ENCODE results near the gene PAXX.

The PAXX gene

DNA sequence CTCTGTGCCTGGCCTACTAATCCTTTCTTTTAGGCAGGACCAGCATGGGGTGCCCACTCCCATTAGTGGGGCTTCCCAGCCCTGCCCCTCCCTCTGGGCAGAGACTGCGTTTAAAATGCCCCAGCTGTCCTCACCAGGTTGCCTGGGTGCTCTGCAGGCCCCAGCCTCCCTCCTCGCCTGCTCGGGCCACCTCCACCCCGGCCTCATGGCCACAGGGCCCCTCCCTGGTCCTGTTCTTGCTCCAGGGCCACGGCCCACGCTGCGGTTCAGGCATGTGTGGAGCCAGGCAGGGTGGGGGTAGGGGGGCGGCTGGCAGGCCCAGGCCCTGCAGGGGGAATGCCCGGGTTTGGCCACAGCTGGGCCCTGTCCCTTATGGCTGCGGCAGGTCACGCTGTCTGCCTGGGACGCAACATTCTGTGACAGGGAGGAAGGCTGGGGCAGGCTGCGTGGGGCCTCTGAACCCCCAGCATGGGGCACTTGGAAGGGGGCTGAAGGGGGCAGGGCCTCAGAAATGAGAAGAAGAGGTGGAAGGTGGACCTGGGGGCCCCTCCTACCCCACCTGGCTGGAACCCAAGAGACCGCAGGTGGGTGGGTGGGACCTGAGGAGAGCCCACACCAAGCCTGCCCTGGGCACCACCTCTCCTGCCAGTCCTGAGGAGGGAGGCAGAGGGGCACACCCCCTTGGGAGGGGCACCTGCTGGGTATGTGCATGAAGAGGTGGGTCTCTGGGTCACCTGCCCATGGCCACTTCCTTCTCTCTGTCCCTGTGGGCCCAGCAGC lies 40.5 kb upstream of the PAXX start, which contains the start of gene LCN12:
Gene LCN12 (plus strand): TSS at position 733 of the 780 bp plus-strand sequence. CDS start 55 bp downstream, outside the sequence.
- TF ChIP-seq CTCF (IDR thresholded peaks at IDR 0.05; ENCODE audit: extremely low read depth, missing control alignments): no peak
- no peak for DNase-seq (ENCODE audit: low spot score)

- no peak for DNase-seq (ENCODE audit: low spot score)
- no peak for TF ChIP-seq CTCF (IDR thresholded peaks at IDR 0.05; ENCODE audit: extremely low read depth, missing control alignments)
Measured at GRCh38 chr9:136952321-136952850, 39.8 kb upstream of the PAXX start.

GRCh38 chr9:136952876-136953770 lies 39.1 kb upstream of the PAXX start:
- no peak for DNase-seq (ENCODE audit: low spot score)
- TF ChIP-seq CTCF (IDR thresholded peaks at IDR 0.05; ENCODE audit: extremely low read depth, missing control alignments): no peak

DNA sequence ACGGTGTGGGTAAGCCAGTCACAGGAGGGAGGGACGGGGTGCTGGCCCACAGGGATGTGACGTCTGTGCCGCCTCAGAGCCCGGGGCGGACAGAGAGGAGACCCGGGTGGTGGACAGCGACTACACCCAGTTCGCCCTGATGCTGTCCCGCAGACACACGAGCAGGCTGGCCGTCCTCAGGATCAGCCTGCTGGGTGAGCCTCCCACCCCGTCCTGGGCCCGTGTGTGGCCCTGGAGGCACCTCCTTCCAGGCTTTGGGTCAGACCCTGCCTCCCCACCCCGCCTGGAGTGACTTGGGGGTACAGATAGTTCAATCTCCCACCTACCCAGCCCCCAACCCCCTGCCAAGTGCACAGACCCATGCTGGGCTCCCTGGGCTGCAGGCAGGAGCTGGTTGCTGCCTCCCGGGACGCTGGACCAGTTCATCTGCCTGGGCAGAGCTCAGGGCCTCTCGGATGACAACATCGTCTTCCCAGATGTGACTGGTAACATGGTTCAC lies 38.4 kb upstream of the PAXX start:
- no peak for DNase-seq (ENCODE audit: low spot score)
- TF ChIP-seq CTCF (IDR thresholded peaks at IDR 0.05; ENCODE audit: extremely low read depth, missing control alignments): no peak

DNA sequence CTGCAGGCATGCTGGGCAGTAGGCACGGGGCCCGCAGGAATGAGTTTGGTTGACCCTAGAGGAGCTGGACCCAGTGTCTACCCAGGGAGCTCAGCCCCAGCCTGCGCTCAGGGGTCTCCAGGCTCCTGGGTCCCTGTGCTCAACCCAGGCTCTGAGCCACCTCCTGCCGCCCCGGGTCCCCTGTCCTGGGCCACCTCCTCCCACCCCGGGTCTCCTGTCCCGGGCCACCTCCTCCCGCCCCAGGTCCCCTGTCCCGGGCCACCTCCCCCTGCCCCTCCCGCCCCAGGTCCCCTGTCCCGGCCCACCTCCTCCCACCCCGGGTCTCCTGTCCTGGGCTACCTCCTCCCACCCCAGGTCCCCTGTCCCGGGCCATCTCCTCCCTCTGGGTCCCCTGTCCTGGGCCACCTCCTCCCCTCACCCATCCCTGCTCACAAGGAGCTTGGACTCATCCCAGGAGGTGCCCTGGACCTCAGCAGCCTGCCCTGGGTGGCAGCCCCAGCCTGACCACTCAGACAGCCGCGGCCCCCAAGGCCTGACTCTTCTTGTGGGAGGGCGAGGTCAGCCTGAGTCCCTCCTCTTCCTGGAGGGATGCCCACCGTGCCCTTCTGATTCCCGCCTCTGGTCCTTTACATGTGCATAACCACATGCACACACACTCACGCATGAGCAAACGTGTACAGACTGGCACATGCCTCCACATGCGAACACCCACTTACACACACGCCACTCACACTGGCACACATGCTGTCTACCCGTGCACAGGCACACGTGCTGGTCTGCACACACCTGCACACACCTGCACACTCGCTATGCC lies 37.7 kb upstream of the PAXX start:
- TF ChIP-seq CTCF (IDR thresholded peaks at IDR 0.05; ENCODE audit: extremely low read depth, missing control alignments): no peak
- no peak for DNase-seq (ENCODE audit: low spot score)

- TF ChIP-seq CTCF (IDR thresholded peaks at IDR 0.05; ENCODE audit: extremely low read depth, missing control alignments): no peak
- DNase-seq (ENCODE audit: low spot score): no peak
Measured at GRCh38 chr9:136955202-136955942, 36.9 kb upstream of the PAXX start.
